GM12878 (cell line): ENCODE measurements around the gene NOS3. TPM values are rescaled to one million over a fixed set of nuclear protein-coding genes. Genes with fewer than 3 reads are reported as not detected.

ENCODE experiments used
- ATAC-seq: fragments of 200-7000 bp; cut with Tn5 transposase; 3 replicates; pipeline ENCODE4 v1.9.1; 2020; ENCODE audit warnings: mild to moderate bottlenecking, moderate library complexity
- BruUV-seq: library from RNA; stranded (reverse); fragments of 400-500 nt; replicated peaks from 2 replicates; lab custom pipeline; 2021; lab: Mats Ljungman, UMichigan
- CTCF ChIA-PET: fragments of 300-600 bp; sonication (Branson Sonifier 250); formaldehyde crosslinking; extraction: SDS; loops from one replicate; lab custom pipeline; 2021; ENCODE audit warnings: inconsistent platforms; lab: Yijun Ruan, JAX
- POLR2A ChIA-PET: fragments of 350-600 bp; formaldehyde crosslinking; extraction: SDS; loops from one replicate; lab custom pipeline; 2021; ENCODE audit warnings: inconsistent platforms; lab: Charles Lee
- RAD21 ChIA-PET: fragments of 300-600 bp; sonication (Branson Sonifier 250); formaldehyde crosslinking; loops from one replicate; lab custom pipeline; 2023; ENCODE audit warnings: antibody characterized with exemption; ENCODE audit not compliant: unreplicated experiment; lab: Charles Lee
- SMC1A ChIA-PET: fragments of 300-600 bp; sonication (Branson Sonifier 250); formaldehyde crosslinking; loops from one replicate; lab custom pipeline; 2023; ENCODE audit not compliant: unreplicated experiment, uncharacterized antibody; lab: Charles Lee
- DNase-seq: peaks from one replicate; pipeline ENCODE4 v3.0.0-alpha.2; 2011; ENCODE audit warnings: low read depth, low spot score
- FAIRE-seq: peaks from 3 replicates; lab custom pipeline; 2011; peaks lifted over from hg19 to GRCh38; lab: Jason Lieb, UNC
- H2AFZ ChIP-seq: 2 replicates; pipeline ENCODE4 v1.6.0; 2011; ENCODE audit warnings: low read depth, low read length, control low read depth; ENCODE audit not compliant: control insufficient read depth
- H3K27ac ChIP-seq: 2 replicates; pipeline ENCODE4 v1.5.1; 2011; ENCODE audit warnings: control low read depth; ENCODE audit not compliant: control insufficient read depth, insufficient read depth
- H3K27me3 ChIP-seq, 2 experiments: replicated peaks in 1 of 2; 2 replicates each; pipeline versions ENCODE4 v1.6.0 to v1.6.1; 2011; ENCODE audit warnings: low read length in 1 of 2; ENCODE audit not compliant: control insufficient read depth in 2 of 2, insufficient read depth in 2 of 2
- H3K36me3 ChIP-seq, 2 experiments: 2 replicates each; pipeline ENCODE4 v1.5.1; 2011; ENCODE audit warnings: low read length in 1 of 2; ENCODE audit not compliant: control insufficient read depth in 2 of 2, insufficient read depth in 2 of 2
- H3K4me1 ChIP-seq: 2 replicates; pipeline ENCODE4 v1.6.1; 2011; ENCODE audit warnings: mild to moderate bottlenecking, low read length, moderate library complexity, mixed read lengths; ENCODE audit not compliant: control insufficient read depth, insufficient read depth
- H3K4me2 ChIP-seq: 2 replicates; pipeline ENCODE4 v1.6.0; 2011; ENCODE audit warnings: control low read depth; ENCODE audit not compliant: control insufficient read depth, insufficient read depth
- H3K4me3 ChIP-seq: fragments of 200-600 bp; sonication (generic); 2 replicates; pipeline ENCODE4 v1.5.1; 2016
- H3K79me2 ChIP-seq: 2 replicates; pipeline ENCODE4 v1.6.0; 2011; ENCODE audit warnings: low read length; ENCODE audit not compliant: control insufficient read depth, insufficient read depth
- H3K9ac ChIP-seq: 2 replicates; pipeline ENCODE4 v1.8.0; 2011; ENCODE audit warnings: low read length, control low read depth, mixed read lengths; ENCODE audit not compliant: control insufficient read depth, insufficient read depth
- H3K9me3 ChIP-seq: replicated peaks from 3 replicates; pipeline ENCODE4 v1.5.1; 2011; ENCODE audit warnings: mild to moderate bottlenecking, low read length; ENCODE audit not compliant: control insufficient read depth, insufficient read depth
- H4K20me1 ChIP-seq: 2 replicates; pipeline ENCODE4 v1.6.0; 2011; ENCODE audit not compliant: control insufficient read depth, insufficient read depth
- BCLAF1 ChIP-seq: fragments of 450-650 bp; IDR thresholded peaks from 2 replicates; pipeline ENCODE4 v1.6.1; 2017; ENCODE audit warnings: antibody characterized with exemption, mild to moderate bottlenecking, moderate library complexity
- EP300 ChIP-seq, 2 experiments: fragments of 150-350 bp in 1 of 2; IDR thresholded peaks; 2 replicates each; pipeline ENCODE4 v1.6.1; 2011 to 2012; ENCODE audit warnings: low read depth in 2 of 2, low read length in 2 of 2, borderline replicate concordance in 1 of 2, improper control_type of control experiment in 1 of 2, inconsistent platforms in 1 of 2; ENCODE audit not compliant: control insufficient read depth in 1 of 2
- POLR2A ChIP-seq: IDR thresholded peaks from 2 replicates; pipeline ENCODE4 v1.6.1; 2011; ENCODE audit warnings: low read depth, mild to moderate bottlenecking, low read length
- ZNF207 ChIP-seq: fragments of 450-650 bp; IDR thresholded peaks from 2 replicates; pipeline ENCODE4 v1.6.1; 2014; ENCODE audit warnings: antibody characterized with exemption, mild to moderate bottlenecking, borderline replicate concordance
- WGBS: methylation state at CpG from one replicate; pipeline ENCODE4 v1.1.6; 2016; ENCODE audit warnings: low lambda C conversion rate; ENCODE audit not compliant: insufficient replicate concordance, insufficient coverage; ENCODE audit errors: missing lambda C conversion rate; 5-methylcytosine and 5-hydroxymethylcytosine counted together
- in situ Hi-C: fragments of 300-500 bp; cut with MboI; formaldehyde crosslinking; loops from 9 replicates; pipeline ENCODE4 v1.14.3; 2018; ENCODE audit warnings: mixed read lengths
- intact Hi-C: fragments of 100-400 bp; cut with micrococcal nuclease; formaldehyde crosslinking; loops from one replicate; pipeline ENCODE4 v1.14.2; 2022; ENCODE audit not compliant: unreplicated experiment
- polyA plus RNA-seq, 11 experiments: library from polyadenylated mRNA; depleted of rRNA in 4 of 11; unstranded in 6 of 11; stranded (reverse) in 5 of 11; fragments of >200 nt; fragmentation: Nextera tagmentation in 4 of 11; fragmentation: Illumina TruSeq in 1 of 11; extraction: Ambion mirVana in 4 of 11; extraction: Trizol in 1 of 11; gene quantifications; 1 replicate in 1 of 11; 2 replicates in 10 of 11; pipeline versions ENCODE4 v1.2.1 to v1.2.3, GENCODE V29; 2011 to 2016; ENCODE audit warnings: inconsistent platforms in 2 of 11, missing spikeins in 2 of 11, low read depth in 1 of 11
- total RNA-seq, 4 experiments: library from RNA; depleted of rRNA in 3 of 4; stranded (reverse); fragments of >200 nt in 3 of 4; fragmentation: Illumina TruSeq in 1 of 4; extraction: Trizol in 1 of 4; gene quantifications; 2 replicates each; pipeline versions ENCODE4 v1.2.1 to v1.2.3, GENCODE V29; 2013 to 2021

The NOS3 gene
- total and polyA plus RNA-seq, 10 of the 15 experiments (the other 5 are each of a cell fraction or from before 2014, with no cell fraction given): 0.06 to 0.92 (median 0.30) TPM; not detected in 3

GRCh38 chr7:150948791-150949251 lies 42.0 kb upstream of the NOS3 start:
- H3K9ac ChIP-seq: no peak overlapping the region
- in situ Hi-C loops: no loop called here
- TF ChIP-seq ZNF207 (no peak), POLR2A (no peak), BCLAF1 (no peak), EP300 (IDR thresholded peaks at IDR 0.05; ENCODE audit: borderline replicate concordance in 1 of 2, control insufficient read depth in 1 of 2, low read depth in 2 of 2, low read length in 2 of 2) (no peak)
- TF ChIP-seq, all 136 proteins: peak for 0
- ChIA-PET CTCF (interaction anchor here (0.8 kb wide), 1 partner anchor 14 kb away, joined by 3 read pairs; no protein-coding TSS in a partner anchor), RAD21 (interaction anchor here (0.6 kb wide), 1 partner anchor 649 kb away, joined by 5 read pairs; no protein-coding TSS in a partner anchor), SMC1A (no interaction called here), POLR2A (no interaction called here)
- no peaks in the 10 kb centered on the region for H4K20me1 ChIP-seq
- no peak overlapping the region for H2AFZ ChIP-seq
- no peaks in the 10 kb centered on the region for H3K9me3 ChIP-seq
- DNase-seq (no peak), ATAC-seq (no peak), FAIRE-seq (no peak)
- no peak overlapping the region for H3K27ac ChIP-seq
- H3K4me1 ChIP-seq: no peaks in the 10 kb centered on the region
- BruUV-seq: no TSS peak
- H3K4me3 ChIP-seq: no peak overlapping the region
- intact Hi-C loops: no loop called here
- H3K27me3 ChIP-seq: peaks cover 0 to 2% of the 10 kb centered on the region in 2 experiments; a peak in 2 of 4 replicates
- H3K79me2 ChIP-seq: no peaks in the 10 kb centered on the region
- no peaks in the 10 kb centered on the region for H3K36me3 ChIP-seq
- H3K4me2 ChIP-seq: no peak overlapping the region
- WGBS: 15% methylated on average over 15 of the region's 15 CpGs
